Ovary (tissue), 3 donors: ENCODE results near the gene NT5M.

ENCODE experiments used
- EP300 ChIP-seq: sonication (generic); formaldehyde crosslinking; IDR thresholded peaks from one replicate; pipeline ENCODE4 v1.6.1; 2017; ENCODE audit warnings: antibody characterized with exemption
- POLR2A ChIP-seq: fragments of 450-650 bp; IDR thresholded peaks from one replicate; pipeline ENCODE4 v1.6.1; 2017; ENCODE audit warnings: antibody characterized with exemption, mild to moderate bottlenecking, moderate library complexity
- TF ChIP-seq, protein P1 (sequence below), 3 donors: fragments of 450-650 bp in 2 of 3; fragments of 200-600 bp in 1 of 3; IDR thresholded peaks; one replicate each; pipeline versions ENCODE4 v1.5.1 to v1.8.0; 2016 to 2022; ENCODE audit warnings: antibody characterized with exemption in 3 of 3, mild to moderate bottlenecking in 1 of 3
- donor health status: DM: no; HTN: no; CAD: no.

DNA sequence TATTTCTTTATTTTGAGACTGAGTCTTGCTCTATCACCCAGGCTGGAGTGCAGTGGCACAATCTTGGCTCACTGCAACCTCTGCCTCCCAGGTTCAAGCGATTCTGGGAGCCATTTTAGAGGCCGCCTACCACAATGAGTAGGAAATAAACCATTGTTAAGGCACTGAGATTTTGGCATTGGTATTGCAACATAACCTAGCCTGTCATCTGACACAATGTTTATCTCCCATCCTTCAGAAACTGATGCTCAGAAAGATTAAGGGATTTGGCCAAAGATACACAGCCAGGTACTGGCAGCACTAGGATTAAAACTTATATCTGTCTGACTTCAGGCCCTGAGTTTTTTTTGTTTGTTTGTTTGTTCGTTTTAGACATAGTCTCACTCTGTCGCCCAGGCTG is 14.1 kb upstream of the NT5M start:
- TF ChIP-seq POLR2A: no peak
- TF ChIP-seq, protein P1, sequence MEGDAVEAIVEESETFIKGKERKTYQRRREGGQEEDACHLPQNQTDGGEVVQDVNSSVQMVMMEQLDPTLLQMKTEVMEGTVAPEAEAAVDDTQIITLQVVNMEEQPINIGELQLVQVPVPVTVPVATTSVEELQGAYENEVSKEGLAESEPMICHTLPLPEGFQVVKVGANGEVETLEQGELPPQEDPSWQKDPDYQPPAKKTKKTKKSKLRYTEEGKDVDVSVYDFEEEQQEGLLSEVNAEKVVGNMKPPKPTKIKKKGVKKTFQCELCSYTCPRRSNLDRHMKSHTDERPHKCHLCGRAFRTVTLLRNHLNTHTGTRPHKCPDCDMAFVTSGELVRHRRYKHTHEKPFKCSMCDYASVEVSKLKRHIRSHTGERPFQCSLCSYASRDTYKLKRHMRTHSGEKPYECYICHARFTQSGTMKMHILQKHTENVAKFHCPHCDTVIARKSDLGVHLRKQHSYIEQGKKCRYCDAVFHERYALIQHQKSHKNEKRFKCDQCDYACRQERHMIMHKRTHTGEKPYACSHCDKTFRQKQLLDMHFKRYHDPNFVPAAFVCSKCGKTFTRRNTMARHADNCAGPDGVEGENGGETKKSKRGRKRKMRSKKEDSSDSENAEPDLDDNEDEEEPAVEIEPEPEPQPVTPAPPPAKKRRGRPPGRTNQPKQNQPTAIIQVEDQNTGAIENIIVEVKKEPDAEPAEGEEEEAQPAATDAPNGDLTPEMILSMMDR (IDR thresholded peaks at IDR 0.05): no peak
- TF ChIP-seq EP300: no peak
